Measurements from ENCODE around the gene CCDC50.
A peak's percentile ranks its signal among the peaks of the same experiment; 100 is the strongest.

CCDC50 gene, protein sequence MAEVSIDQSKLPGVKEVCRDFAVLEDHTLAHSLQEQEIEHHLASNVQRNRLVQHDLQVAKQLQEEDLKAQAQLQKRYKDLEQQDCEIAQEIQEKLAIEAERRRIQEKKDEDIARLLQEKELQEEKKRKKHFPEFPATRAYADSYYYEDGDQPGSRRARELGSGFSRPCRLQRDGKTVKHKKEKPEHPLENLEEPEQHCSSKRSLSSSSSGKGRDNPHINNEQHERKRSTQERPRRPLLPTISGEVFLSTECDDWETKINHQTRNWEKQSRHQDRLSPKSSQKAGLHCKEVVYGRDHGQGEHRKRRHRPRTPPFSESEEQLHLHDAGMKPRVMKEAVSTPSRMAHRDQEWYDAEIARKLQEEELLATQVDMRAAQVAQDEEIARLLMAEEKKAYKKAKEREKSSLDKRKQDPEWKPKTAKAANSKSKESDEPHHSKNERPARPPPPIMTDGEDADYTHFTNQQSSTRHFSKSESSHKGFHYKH

GRCh38 chr3:191328962-191329653 is at the start of gene CCDC50:
Gene CCDC50 (plus strand): TSS chr3:191329394. CDS start chr3:191329675, 281 bp downstream.
- Histone ChIP-seq H2AFZ (ENCODE audit: low read depth) (peak within 1 kb of the TSS; percentile 92), H4K20me1 (ENCODE audit: insufficient read depth) (peaks cover 5% of the 10 kb centered on the region; the same call in 1 of the 2 replicates), H3K4me3 (IDR thresholded peaks at IDR 0.05; ENCODE audit: insufficient read depth, low read depth, low read length) (no peak within 1 kb of the TSS), H3K36me3 (ENCODE audit: insufficient read depth) (no peaks in the 10 kb centered on the region), H3K9ac (peak within 1 kb of the TSS; percentile 97), H3K27ac (peak within 1 kb of the TSS; percentile 87), H3K4me2 (peak within 1 kb of the TSS; percentile 80), H3K4me1 (ENCODE audit: low read depth, poor library complexity, severe bottlenecking) (peaks cover 50% of the 10 kb centered on the region), H3K79me2 (ENCODE audit: insufficient read depth, low read depth) (peaks cover 50% of the 10 kb centered on the region), H3K27me3 (ENCODE audit: insufficient read depth, low read depth) (no peaks in the 10 kb centered on the region)
- TF ChIP-seq, protein P1, sequence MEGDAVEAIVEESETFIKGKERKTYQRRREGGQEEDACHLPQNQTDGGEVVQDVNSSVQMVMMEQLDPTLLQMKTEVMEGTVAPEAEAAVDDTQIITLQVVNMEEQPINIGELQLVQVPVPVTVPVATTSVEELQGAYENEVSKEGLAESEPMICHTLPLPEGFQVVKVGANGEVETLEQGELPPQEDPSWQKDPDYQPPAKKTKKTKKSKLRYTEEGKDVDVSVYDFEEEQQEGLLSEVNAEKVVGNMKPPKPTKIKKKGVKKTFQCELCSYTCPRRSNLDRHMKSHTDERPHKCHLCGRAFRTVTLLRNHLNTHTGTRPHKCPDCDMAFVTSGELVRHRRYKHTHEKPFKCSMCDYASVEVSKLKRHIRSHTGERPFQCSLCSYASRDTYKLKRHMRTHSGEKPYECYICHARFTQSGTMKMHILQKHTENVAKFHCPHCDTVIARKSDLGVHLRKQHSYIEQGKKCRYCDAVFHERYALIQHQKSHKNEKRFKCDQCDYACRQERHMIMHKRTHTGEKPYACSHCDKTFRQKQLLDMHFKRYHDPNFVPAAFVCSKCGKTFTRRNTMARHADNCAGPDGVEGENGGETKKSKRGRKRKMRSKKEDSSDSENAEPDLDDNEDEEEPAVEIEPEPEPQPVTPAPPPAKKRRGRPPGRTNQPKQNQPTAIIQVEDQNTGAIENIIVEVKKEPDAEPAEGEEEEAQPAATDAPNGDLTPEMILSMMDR (conservative IDR thresholded peaks at IDR 0.05; ENCODE audit: low read depth, low read length), result no peak

GRCh38 chr3:191280111-191280510 is 49.1 kb upstream of the CCDC50 start:
- Histone ChIP-seq H3K27ac (no peak overlapping the region), H3K79me2 (ENCODE audit: insufficient read depth, low read depth) (no peaks in the 10 kb centered on the region), H3K27me3 (ENCODE audit: insufficient read depth, low read depth) (no peaks in the 10 kb centered on the region), H3K9ac (no peak overlapping the region), H4K20me1 (ENCODE audit: insufficient read depth) (no peaks in the 10 kb centered on the region), H2AFZ (ENCODE audit: low read depth) (no peak overlapping the region), H3K36me3 (ENCODE audit: insufficient read depth) (no peaks in the 10 kb centered on the region), H3K4me2 (no peak overlapping the region), H3K4me1 (ENCODE audit: low read depth, poor library complexity, severe bottlenecking) (no peaks in the 10 kb centered on the region), H3K4me3 (IDR thresholded peaks at IDR 0.05; ENCODE audit: insufficient read depth, low read depth, low read length) (no peak overlapping the region)
- TF ChIP-seq, protein P1 (conservative IDR thresholded peaks at IDR 0.05; ENCODE audit: low read depth, low read length), result no peak

GRCh38 chr3:191280882-191281281 is 48.3 kb upstream of the CCDC50 start:
- Histone ChIP-seq H4K20me1 (ENCODE audit: insufficient read depth) (no peaks in the 10 kb centered on the region), H3K4me2 (no peak overlapping the region), H3K4me1 (ENCODE audit: low read depth, poor library complexity, severe bottlenecking) (no peaks in the 10 kb centered on the region), H3K9ac (no peak overlapping the region), H3K79me2 (ENCODE audit: insufficient read depth, low read depth) (no peaks in the 10 kb centered on the region), H2AFZ (ENCODE audit: low read depth) (no peak overlapping the region), H3K36me3 (ENCODE audit: insufficient read depth) (no peaks in the 10 kb centered on the region), H3K27ac (no peak overlapping the region), H3K4me3 (IDR thresholded peaks at IDR 0.05; ENCODE audit: insufficient read depth, low read depth, low read length) (no peak overlapping the region), H3K27me3 (ENCODE audit: insufficient read depth, low read depth) (no peaks in the 10 kb centered on the region)
- TF ChIP-seq, protein P1 (conservative IDR thresholded peaks at IDR 0.05; ENCODE audit: low read depth, low read length), result no peak

GRCh38 chr3:191282251-191283185 is 46.7 kb upstream of the CCDC50 start:
- no peak overlapping the region for H3K4me2 ChIP-seq
- TF ChIP-seq, protein P1 (conservative IDR thresholded peaks at IDR 0.05; ENCODE audit: low read depth, low read length), result no peak
- no peaks in the 10 kb centered on the region for H3K79me2 ChIP-seq (ENCODE audit: insufficient read depth, low read depth)
- H3K4me3 ChIP-seq (IDR thresholded peaks at IDR 0.05; ENCODE audit: insufficient read depth, low read depth, low read length), result no peak overlapping the region
- H4K20me1 ChIP-seq (ENCODE audit: insufficient read depth), result no peaks in the 10 kb centered on the region
- no peak overlapping the region for H3K9ac ChIP-seq
- no peak overlapping the region for H3K27ac ChIP-seq
- H2AFZ ChIP-seq (ENCODE audit: low read depth), result no peak overlapping the region
- H3K36me3 ChIP-seq (ENCODE audit: insufficient read depth), result no peaks in the 10 kb centered on the region
- H3K4me1 ChIP-seq (ENCODE audit: low read depth, poor library complexity, severe bottlenecking), result no peaks in the 10 kb centered on the region
- no peaks in the 10 kb centered on the region for H3K27me3 ChIP-seq (ENCODE audit: insufficient read depth, low read depth)
